Measurements from ENCODE around the gene EPHA5. TPM values are rescaled to one million over a fixed set of nuclear protein-coding genes. Genes with fewer than 3 reads are reported as not detected.

The EPHA5 gene
- total RNA-seq, 1 experiment from 2014 or later: 2.0 TPM

GRCh38 chr4:65391814-65392213 lies 278.5 kb downstream of the EPHA5 start:
- ChIA-PET POLR2A (ENCODE audit: unreplicated experiment) (no interaction called here), CTCF (no interaction called here)
- H3K36me3 ChIP-seq (ENCODE audit: low read depth, low read length): no peaks in the 10 kb centered on the region
- no peaks in the 10 kb centered on the region for H3F3A ChIP-seq (ENCODE audit: low read length, unreplicated experiment)
- H3K9me2 ChIP-seq (replicated peaks; ENCODE audit: low read length): no peaks in the 10 kb centered on the region
- H3K9ac ChIP-seq (ENCODE audit: low read length): no peak overlapping the region
- H2AFZ ChIP-seq (ENCODE audit: low read length): no peak overlapping the region
- H3K27ac ChIP-seq (ENCODE audit: low read length): no peak overlapping the region
- no peak overlapping the region for H3K4me3 ChIP-seq (ENCODE audit: low read length)
- H3K4me2 ChIP-seq (ENCODE audit: low read length): no peak overlapping the region
- BruUV-seq (replicated peaks): no TSS peak
- no peak for DNase-seq
- no peaks in the 10 kb centered on the region for H4K20me1 ChIP-seq (ENCODE audit: low read length)
- no peaks in the 10 kb centered on the region for H3K4me1 ChIP-seq (ENCODE audit: insufficient read depth, low read length)
- no peak for TF ChIP-seq EZH2 (IDR thresholded peaks at IDR 0.05; ENCODE audit: low read length, unreplicated experiment)
- no peak for TF ChIP-seq EZH2phosphoT487 (IDR thresholded peaks at IDR 0.05; ENCODE audit: borderline replicate concordance, low read length)
- no peak for TF ChIP-seq CTCF (conservative IDR thresholded peaks at IDR 0.05; ENCODE audit: low read depth, low read length)
- no peaks in the 10 kb centered on the region for H3K27me3 ChIP-seq (ENCODE audit: low read length)
- peaks cover 7% of the 10 kb centered on the region; the same call in 1 of the 2 replicates for H3K9me3 ChIP-seq (ENCODE audit: low read length)
- intact Hi-C loops (cut with micrococcal nuclease): loop anchor here (1.0 to 10.0 kb wide), 2 partner anchors 9 to 767 kb away; no protein-coding TSS in a partner anchor
- H3K79me2 ChIP-seq (ENCODE audit: low read length): no peaks in the 10 kb centered on the region
- no peak for ATAC-seq

GRCh38 chr4:65391382-65391781 lies 278.9 kb downstream of the EPHA5 start:
- peaks cover 7% of the 10 kb centered on the region; the same call in 1 of the 2 replicates for H3K9me3 ChIP-seq (ENCODE audit: low read length)
- no peaks in the 10 kb centered on the region for H3K9me2 ChIP-seq (replicated peaks; ENCODE audit: low read length)
- CTCF ChIA-PET: no interaction called here
- H3F3A ChIP-seq (ENCODE audit: low read length, unreplicated experiment): no peaks in the 10 kb centered on the region
- H3K36me3 ChIP-seq (ENCODE audit: low read depth, low read length): no peaks in the 10 kb centered on the region
- ATAC-seq (no peak), DNase-seq (no peak)
- H3K9ac ChIP-seq (ENCODE audit: low read length): no peak overlapping the region
- no peaks in the 10 kb centered on the region for H3K27me3 ChIP-seq (ENCODE audit: low read length)
- no TSS peak for BruUV-seq (replicated peaks)
- no peaks in the 10 kb centered on the region for H3K79me2 ChIP-seq (ENCODE audit: low read length)
- no peaks in the 10 kb centered on the region for H4K20me1 ChIP-seq (ENCODE audit: low read length)
- TF ChIP-seq EZH2 (IDR thresholded peaks at IDR 0.05; ENCODE audit: low read length, unreplicated experiment): no peak
- no peak for TF ChIP-seq EZH2phosphoT487 (IDR thresholded peaks at IDR 0.05; ENCODE audit: borderline replicate concordance, low read length)
- TF ChIP-seq CTCF (conservative IDR thresholded peaks at IDR 0.05; ENCODE audit: low read depth, low read length): no peak
- no peak overlapping the region for H2AFZ ChIP-seq (ENCODE audit: low read length)
- H3K4me2 ChIP-seq (ENCODE audit: low read length): no peak overlapping the region
- POLR2A ChIA-PET (ENCODE audit: unreplicated experiment): no interaction called here
- H3K27ac ChIP-seq (ENCODE audit: low read length): no peak overlapping the region
- no peaks in the 10 kb centered on the region for H3K4me1 ChIP-seq (ENCODE audit: insufficient read depth, low read length)
- intact Hi-C loops (cut with micrococcal nuclease): loop anchor here (10.0 kb wide), 1 partner anchor 767 kb away; no protein-coding TSS in a partner anchor
- H3K4me3 ChIP-seq (ENCODE audit: low read length): no peak overlapping the region

- intact Hi-C loops (cut with micrococcal nuclease): no loop called here
- CTCF ChIA-PET: no interaction called here
- no peaks in the 10 kb centered on the region for H3K79me2 ChIP-seq (ENCODE audit: low read length)
These were observed 283.4 kb downstream of the EPHA5 start for GRCh38 chr4:65386927-65387326.

More at GRCh38 chr4:65386927-65387326, 283.4 kb downstream of the EPHA5 start:
- POLR2A ChIA-PET (ENCODE audit: unreplicated experiment): no interaction called here
- Histone ChIP-seq H3F3A (ENCODE audit: low read length, unreplicated experiment) (peaks cover 7% of the 10 kb centered on the region), H3K4me2 (ENCODE audit: low read length) (no peak overlapping the region), H2AFZ (ENCODE audit: low read length) (no peak overlapping the region), H3K9me3 (ENCODE audit: low read length) (no peaks in the 10 kb centered on the region), H3K27ac (ENCODE audit: low read length) (no peak overlapping the region), H3K27me3 (ENCODE audit: low read length) (no peaks in the 10 kb centered on the region), H3K4me1 (ENCODE audit: insufficient read depth, low read length) (peaks cover 21% of the 10 kb centered on the region), H3K4me3 (ENCODE audit: low read length) (no peak overlapping the region), H3K9me2 (replicated peaks; ENCODE audit: low read length) (no peaks in the 10 kb centered on the region), H3K9ac (ENCODE audit: low read length) (no peak overlapping the region), H3K36me3 (ENCODE audit: low read depth, low read length) (no peaks in the 10 kb centered on the region), H4K20me1 (ENCODE audit: low read length) (no peaks in the 10 kb centered on the region)
- no peak for DNase-seq
- ATAC-seq: no peak
- BruUV-seq (replicated peaks): no TSS peak
- no peak for TF ChIP-seq CTCF (conservative IDR thresholded peaks at IDR 0.05; ENCODE audit: low read depth, low read length)
- no peak for TF ChIP-seq EZH2phosphoT487 (IDR thresholded peaks at IDR 0.05; ENCODE audit: borderline replicate concordance, low read length)
- TF ChIP-seq EZH2 (IDR thresholded peaks at IDR 0.05; ENCODE audit: low read length, unreplicated experiment): no peak

Measured in PC-3 (cell line).